Esophagus muscularis mucosa (tissue), 4 donors: ENCODE measurements around the gene GABRB2. TPM values are rescaled to one million over a fixed set of nuclear protein-coding genes. Genes with fewer than 3 reads are reported as not detected.

Experiments used
- DNase-seq: peaks from one replicate; pipeline ENCODE4 v3.0.0-alpha.2; 2017; ENCODE audit errors: extremely low spot score
- H3K27ac ChIP-seq, 4 donors: fragments of 200-600 bp; sonication (generic); replicated peaks in 1 of 4; 1 replicate in 3 of 4; 2 replicates in 1 of 4; pipeline ENCODE4 v1.5.1; 2016 to 2019; ENCODE audit warnings: mild to moderate bottlenecking in 1 of 4
- H3K27me3 ChIP-seq, 4 donors: fragments of 200-600 bp; sonication (generic); one replicate each; pipeline versions ENCODE4 v1.5.1 to v1.6.0; 2016 to 2019
- H3K36me3 ChIP-seq, 4 donors: fragments of 200-600 bp; sonication (generic); one replicate each; pipeline ENCODE4 v1.5.1; 2016 to 2019
- H3K4me1 ChIP-seq, 4 donors: fragments of 200-600 bp; sonication (generic); one replicate each; pipeline ENCODE4 v1.5.1; 2016 to 2019
- H3K4me3 ChIP-seq, 4 donors: fragments of 200-600 bp; sonication (generic); 1 replicate in 2 of 4; 2 replicates in 2 of 4; pipeline ENCODE4 v1.5.1; 2016 to 2019; ENCODE audit warnings: mild to moderate bottlenecking in 4 of 4, moderate library complexity in 1 of 4
- H3K9me3 ChIP-seq, 4 donors: fragments of 200-600 bp; sonication (generic); 1 replicate in 3 of 4; 2 replicates in 1 of 4; pipeline ENCODE4 v1.5.1; 2016 to 2019
- CTCF ChIP-seq, 3 experiments: fragments of 200-600 bp in 2 of 3; fragments of 450-650 bp in 1 of 3; sonication (generic) in 2 of 3; IDR thresholded peaks; one replicate each; pipeline ENCODE4 v1.5.1; 2017 to 2019; ENCODE audit warnings: antibody characterized with exemption in 3 of 3, mild to moderate bottlenecking in 2 of 3, moderate library complexity in 1 of 3
- EP300 ChIP-seq: sonication (generic); formaldehyde crosslinking; IDR thresholded peaks from one replicate; pipeline ENCODE4 v1.6.1; 2017; ENCODE audit warnings: antibody characterized with exemption
- POLR2A ChIP-seq: fragments of 450-650 bp; IDR thresholded peaks from one replicate; pipeline ENCODE4 v1.6.1; 2017; ENCODE audit warnings: antibody characterized with exemption, moderate library complexity, mild to moderate bottlenecking, low read depth
- POLR2AphosphoS5 ChIP-seq, 2 donors: sonication (generic); formaldehyde crosslinking; IDR thresholded peaks; one replicate each; pipeline ENCODE4 v1.6.1; 2017; ENCODE audit warnings: antibody characterized with exemption in 2 of 2
- WGBS: methylation state at CpG from one replicate; pipeline ENCODE4 v1.1.5; 2018; 5-methylcytosine and 5-hydroxymethylcytosine counted together
- intact Hi-C: fragments of 100-400 bp; cut with DNase I; formaldehyde crosslinking; loops from one replicate; pipeline ENCODE4 v1.15.1; 2023
- total RNA-seq, 4 donors: library from RNA; depleted of rRNA; stranded (reverse); fragments of >200 nt; gene quantifications; one replicate each; pipeline versions ENCODE4 v1.1.0 to v1.2.1, GENCODE V29; 2016

GABRB2 gene
- total RNA-seq, 4 donors from 2014 or later: 0.92 to 1.7 (median 1.2) TPM

GRCh38 chr5:161312882-161313281, 233.6 kb downstream of the GABRB2 start:
- Histone ChIP-seq H3K9me3 (no peaks in the 10 kb centered on the region), H3K4me3 (no peak overlapping the region), H3K4me1 (peaks cover 4 to 24% (median 16%) of the 10 kb centered on the region in 4 donors), H3K27ac (no peak overlapping the region), H3K27me3 (no peaks in the 10 kb centered on the region), H3K36me3 (no peaks in the 10 kb centered on the region)
- TF ChIP-seq CTCF (IDR thresholded peaks at IDR 0.05) (no peak), POLR2A (no peak), EP300 (no peak), POLR2AphosphoS5 (IDR thresholded peaks at IDR 0.05) (no peak)
- intact Hi-C loops: no loop called here
- WGBS: 65% methylated on average over 5 of the region's 5 CpGs
- no peak for DNase-seq

GRCh38 chr5:161311965-161312364, 234.6 kb downstream of the GABRB2 start:
- no peak for TF ChIP-seq CTCF (IDR thresholded peaks at IDR 0.05)
- TF ChIP-seq EP300: no peak
- TF ChIP-seq POLR2AphosphoS5 (IDR thresholded peaks at IDR 0.05): no peak
- TF ChIP-seq POLR2A: no peak
- intact Hi-C loops: no loop called here
- no peak overlapping the region for H3K4me3 ChIP-seq

GRCh38 chr5:161311146-161311708, 235.3 kb downstream of the GABRB2 start:
- intact Hi-C loops: no loop called here
- no peaks in the 10 kb centered on the region for H3K36me3 ChIP-seq
- no peaks in the 10 kb centered on the region for H3K27me3 ChIP-seq
- 100% methylated on average over 2 of the region's 2 CpGs for WGBS
- H3K4me3 ChIP-seq: no peak overlapping the region
- H3K27ac ChIP-seq: no peak overlapping the region
- no peak for TF ChIP-seq EP300
- TF ChIP-seq CTCF (IDR thresholded peaks at IDR 0.05): no peak
- no peak for TF ChIP-seq POLR2A
- TF ChIP-seq POLR2AphosphoS5 (IDR thresholded peaks at IDR 0.05): no peak
- peaks cover 4 to 34% (median 21%) of the 10 kb centered on the region in 4 donors for H3K4me1 ChIP-seq
- no peak for DNase-seq
- H3K9me3 ChIP-seq: no peaks in the 10 kb centered on the region

More at GRCh38 chr5:161311965-161312364, 234.6 kb downstream of the GABRB2 start:
- Histone ChIP-seq H3K36me3 (no peaks in the 10 kb centered on the region), H3K27me3 (no peaks in the 10 kb centered on the region), H3K27ac (no peak overlapping the region), H3K4me1 (peaks cover 4 to 26% (median 16%) of the 10 kb centered on the region in 4 donors), H3K9me3 (no peaks in the 10 kb centered on the region)
- WGBS: 83% methylated on average over 3 of the region's 3 CpGs
- no peak for DNase-seq

GRCh38 chr5:161306351-161306995, 240.1 kb downstream of the GABRB2 start:
- Histone ChIP-seq H3K36me3 (no peaks in the 10 kb centered on the region), H3K4me3 (no peak overlapping the region), H3K27me3 (no peaks in the 10 kb centered on the region), H3K9me3 (no peaks in the 10 kb centered on the region), H3K4me1 (peaks cover 0 to 32% (median 11%) of the 10 kb centered on the region in 4 donors), H3K27ac (no peak overlapping the region)
- intact Hi-C loops: no loop called here
- no peak for DNase-seq
- TF ChIP-seq POLR2AphosphoS5 (IDR thresholded peaks at IDR 0.05): no peak
- no peak for TF ChIP-seq CTCF (IDR thresholded peaks at IDR 0.05)
- TF ChIP-seq EP300: no peak
- TF ChIP-seq POLR2A: no peak
- 56% methylated on average over 4 of the region's 4 CpGs for WGBS
